HUES48 (cell line): ENCODE data around the gene RNF220.

ENCODE experiments used
- H3K27ac ChIP-seq: one replicate; pipeline ENCODE4 v1.7.0; 2013; ENCODE audit warnings: low read depth, low read length, inconsistent platforms
- H3K27me3 ChIP-seq: 2 replicates; pipeline ENCODE4 v1.6.1; 2013; ENCODE audit warnings: mild to moderate bottlenecking, low read length; ENCODE audit not compliant: control insufficient read depth, insufficient read depth
- H3K36me3 ChIP-seq: 2 replicates; pipeline ENCODE4 v1.6.1; 2013; ENCODE audit warnings: low read length; ENCODE audit not compliant: control insufficient read depth, insufficient read depth
- H3K4me1 ChIP-seq: 2 replicates; pipeline ENCODE4 v1.6.1; 2013; ENCODE audit warnings: mild to moderate bottlenecking, low read length; ENCODE audit not compliant: control insufficient read depth, insufficient read depth
- H3K4me3 ChIP-seq: 2 replicates; pipeline ENCODE4 v1.5.1; 2013; ENCODE audit warnings: mild to moderate bottlenecking, low read depth, low read length
- H3K9ac ChIP-seq: 2 replicates; pipeline ENCODE4 v1.6.1; 2013; ENCODE audit warnings: mild to moderate bottlenecking, low read depth, low read length, moderate library complexity
- H3K9me3 ChIP-seq: 2 replicates; pipeline ENCODE4 v1.6.1; 2013; ENCODE audit warnings: low read length; ENCODE audit not compliant: control insufficient read depth, insufficient read depth

The RNF220 gene

DNA sequence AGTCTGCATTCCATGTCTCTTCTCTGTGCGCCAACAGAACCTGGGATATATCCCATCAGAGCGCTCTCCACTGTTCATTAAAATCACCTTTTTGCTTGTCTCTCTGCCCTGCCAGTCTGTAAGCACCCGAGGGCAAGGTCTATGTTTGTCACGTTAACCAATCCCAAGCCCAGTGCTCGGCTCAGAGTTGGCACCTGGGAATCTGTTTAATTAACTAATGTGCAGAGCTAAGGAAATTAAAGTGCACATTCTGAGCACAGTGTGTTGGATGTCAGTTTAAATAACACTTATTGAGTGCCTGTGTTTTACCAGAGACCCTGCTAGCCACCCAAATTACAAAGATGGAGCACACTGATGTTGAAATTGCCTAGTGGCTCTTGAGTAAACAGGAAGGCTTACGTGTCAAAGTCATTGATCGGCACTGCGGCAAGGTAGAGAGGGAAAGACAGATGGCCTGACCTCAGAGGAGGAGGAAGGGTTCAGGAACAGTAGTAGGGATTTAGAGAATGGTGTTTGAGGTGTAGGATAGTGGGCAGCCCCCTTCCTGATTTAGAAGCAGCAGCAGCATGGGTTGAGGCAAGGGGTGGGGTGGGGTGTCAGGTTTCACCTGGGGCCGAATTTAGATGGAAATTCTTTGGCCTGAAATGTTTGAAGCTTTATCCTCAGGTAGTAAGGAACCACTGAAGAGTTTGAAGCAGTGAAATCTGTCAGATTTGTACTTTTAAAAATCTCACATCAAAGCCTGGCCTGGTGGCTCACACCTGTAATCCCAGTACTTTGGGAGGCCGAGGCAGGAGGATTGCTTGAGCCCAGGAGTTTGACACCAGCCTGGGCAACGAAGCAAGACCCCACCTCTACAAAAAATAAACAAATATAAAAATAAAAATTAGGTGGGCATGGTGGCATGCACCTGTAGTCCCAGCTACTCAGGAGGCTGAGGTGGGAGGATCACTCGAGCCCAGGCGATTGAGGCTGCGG lies 277.1 kb downstream of the RNF220 start:
- Histone ChIP-seq H3K9ac (no peak overlapping the region), H3K27ac (no peak overlapping the region), H3K4me3 (no peak overlapping the region), H3K9me3 (no peaks in the 10 kb centered on the region), H3K27me3 (no peaks in the 10 kb centered on the region), H3K4me1 (peaks cover 9% of the 10 kb centered on the region), H3K36me3 (no peaks in the 10 kb centered on the region)

DNA sequence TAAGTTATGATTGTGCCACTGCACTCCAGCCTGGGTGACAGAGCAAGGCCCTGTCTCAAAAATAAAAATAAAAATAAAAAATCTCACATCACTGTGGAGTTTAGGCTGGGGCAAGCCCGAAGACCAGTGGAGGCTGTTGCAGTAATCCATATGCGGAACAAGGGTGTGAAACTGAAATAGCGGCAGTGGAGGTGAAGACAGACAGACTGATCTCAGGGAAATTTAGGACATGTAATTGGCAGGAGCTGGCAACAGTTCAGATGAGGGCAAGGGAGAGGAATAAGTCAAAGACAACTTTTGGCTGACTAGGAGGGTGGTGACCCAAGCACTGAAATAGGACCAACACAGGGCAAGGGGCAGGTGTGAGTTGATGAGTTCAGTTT lies 277.8 kb downstream of the RNF220 start:
- Histone ChIP-seq H3K4me1 (peaks cover 9% of the 10 kb centered on the region), H3K9me3 (no peaks in the 10 kb centered on the region), H3K27ac (no peak overlapping the region), H3K4me3 (no peak overlapping the region), H3K9ac (no peak overlapping the region), H3K36me3 (no peaks in the 10 kb centered on the region), H3K27me3 (no peaks in the 10 kb centered on the region)

DNA sequence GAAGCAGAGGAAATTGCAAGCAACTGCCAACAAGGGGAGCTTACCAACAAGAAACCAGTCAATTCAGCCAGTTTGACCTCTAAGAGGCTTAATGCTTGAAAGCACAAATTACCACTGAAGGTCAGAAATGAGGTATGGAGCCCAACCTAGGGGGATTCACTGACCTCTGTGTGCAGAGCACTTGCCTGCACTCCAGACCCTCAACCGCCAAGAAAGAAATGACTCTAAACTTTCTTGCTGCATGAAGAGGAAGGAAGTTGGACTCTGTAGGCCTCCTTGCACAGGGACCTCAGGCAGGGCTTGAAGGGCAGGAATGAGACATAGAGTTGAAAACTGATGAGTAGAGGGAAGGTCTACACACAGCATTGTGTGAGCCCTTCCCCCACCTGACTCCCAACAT lies 279.5 kb downstream of the RNF220 start:
- Histone ChIP-seq H3K27me3 (no peaks in the 10 kb centered on the region), H3K4me1 (peaks cover 19% of the 10 kb centered on the region), H3K36me3 (no peaks in the 10 kb centered on the region), H3K4me3 (no peak overlapping the region), H3K9ac (no peak overlapping the region), H3K27ac (no peak overlapping the region), H3K9me3 (no peaks in the 10 kb centered on the region)

DNA sequence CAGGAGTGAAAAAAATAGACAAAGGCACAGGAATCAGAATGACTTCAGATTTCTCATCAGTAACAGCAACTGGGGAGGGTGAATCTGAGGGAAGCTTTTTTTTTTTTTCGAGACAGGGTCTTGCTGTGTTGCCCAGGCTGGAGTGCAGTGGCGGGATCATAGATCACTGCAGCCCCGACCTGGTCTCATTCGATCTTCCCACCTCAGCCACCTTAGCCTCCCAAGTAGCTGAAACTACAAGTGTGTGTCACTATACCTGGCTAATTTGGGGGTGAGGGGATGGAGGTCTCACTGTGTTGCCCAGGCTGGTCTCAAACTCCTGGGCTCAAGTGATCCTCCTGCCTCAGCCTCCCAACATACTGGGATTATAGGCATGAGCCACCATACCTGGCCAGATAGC lies 280.2 kb downstream of the RNF220 start:
- Histone ChIP-seq H3K9me3 (no peaks in the 10 kb centered on the region), H3K27me3 (no peaks in the 10 kb centered on the region), H3K9ac (no peak overlapping the region), H3K4me3 (no peak overlapping the region), H3K27ac (no peak overlapping the region), H3K36me3 (no peaks in the 10 kb centered on the region), H3K4me1 (peaks cover 20% of the 10 kb centered on the region)

DNA sequence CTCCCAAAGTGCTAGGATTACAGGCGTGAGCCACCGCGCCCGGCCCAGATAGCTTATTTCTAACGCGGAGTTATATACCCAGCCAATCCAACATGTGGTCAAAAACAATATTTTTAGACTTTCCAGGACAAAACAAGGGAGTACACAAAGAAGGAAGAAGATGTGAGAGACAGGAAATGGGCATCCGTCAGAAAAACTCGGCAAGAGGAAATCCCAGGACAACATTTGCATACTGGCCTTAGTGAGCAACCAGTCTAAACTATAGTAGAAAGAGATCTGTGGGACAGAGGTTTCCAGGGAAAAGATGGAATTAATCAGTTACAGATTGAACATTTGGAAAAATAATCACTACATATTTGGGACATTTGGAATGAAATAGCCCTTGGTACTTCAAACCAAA lies 280.8 kb downstream of the RNF220 start:
- Histone ChIP-seq H3K36me3 (no peaks in the 10 kb centered on the region), H3K27ac (no peak overlapping the region), H3K27me3 (no peaks in the 10 kb centered on the region), H3K4me1 (peaks cover 20% of the 10 kb centered on the region), H3K4me3 (no peak overlapping the region), H3K9ac (no peak overlapping the region), H3K9me3 (no peaks in the 10 kb centered on the region)

DNA sequence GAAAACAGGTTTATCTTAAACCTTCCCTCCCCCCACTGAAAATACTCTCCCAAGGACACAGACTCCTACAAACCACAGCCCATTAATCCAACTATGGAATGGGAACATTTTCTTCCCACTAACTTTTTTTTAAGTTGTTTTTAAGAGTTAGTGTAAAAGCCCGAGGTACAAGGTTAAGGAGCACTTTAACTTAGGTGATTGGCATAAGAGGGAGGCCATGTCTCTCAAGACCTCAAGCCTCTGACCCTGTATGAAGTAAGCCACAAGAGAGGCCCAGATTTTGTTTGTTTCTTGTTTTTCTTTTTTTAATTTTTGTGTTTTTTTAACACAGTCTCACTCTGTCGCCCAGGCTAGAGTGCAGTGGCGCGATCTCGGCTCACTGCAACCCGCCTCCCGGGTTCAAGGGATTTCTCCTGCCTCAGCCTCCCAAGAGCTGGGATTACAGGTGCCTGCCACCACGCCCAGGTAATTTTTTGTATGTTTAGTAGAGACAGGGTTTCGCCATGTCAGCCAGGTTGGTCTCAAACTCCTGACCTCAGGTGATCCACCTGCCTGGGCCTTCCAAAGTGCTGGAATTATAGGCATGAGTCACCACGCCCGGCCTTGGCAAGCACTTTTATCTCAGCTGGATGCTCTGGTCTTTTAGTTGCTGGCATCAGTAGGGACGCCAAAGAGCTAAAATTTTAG lies 283.8 kb downstream of the RNF220 start:
- H3K4me3 ChIP-seq: no peak overlapping the region
- H3K9me3 ChIP-seq: no peaks in the 10 kb centered on the region
- H3K27me3 ChIP-seq: no peaks in the 10 kb centered on the region
- no peaks in the 10 kb centered on the region for H3K36me3 ChIP-seq
- H3K4me1 ChIP-seq: peaks cover 11% of the 10 kb centered on the region; the same call in 1 of the 2 replicates
- H3K27ac ChIP-seq: no peak overlapping the region
- H3K9ac ChIP-seq: no peak overlapping the region

DNA sequence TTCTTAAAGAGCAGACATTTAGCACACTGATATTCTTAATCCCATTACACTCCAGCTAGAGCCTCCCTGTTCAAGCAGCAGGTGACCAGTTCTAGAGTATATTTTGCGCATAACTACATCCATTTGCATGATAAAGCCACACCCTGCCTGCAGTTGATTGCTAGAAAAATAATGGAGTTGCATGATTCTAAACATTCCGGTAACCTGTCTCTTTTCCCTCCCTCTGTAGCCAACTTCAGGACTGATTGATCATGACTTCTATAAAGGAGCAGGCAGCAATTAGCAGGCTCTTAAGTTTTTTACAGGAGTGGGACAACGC lies 284.4 kb downstream of the RNF220 start:
- Histone ChIP-seq H3K36me3 (no peaks in the 10 kb centered on the region), H3K9ac (no peak overlapping the region), H3K27me3 (no peaks in the 10 kb centered on the region), H3K4me3 (no peak overlapping the region), H3K4me1 (peaks cover 11% of the 10 kb centered on the region; the same call in 1 of the 2 replicates), H3K9me3 (no peaks in the 10 kb centered on the region), H3K27ac (no peak overlapping the region)

- H3K9me3 ChIP-seq: no peaks in the 10 kb centered on the region
- H3K27ac ChIP-seq: no peak overlapping the region
- no peak overlapping the region for H3K9ac ChIP-seq
- no peak overlapping the region for H3K4me3 ChIP-seq
- H3K4me1 ChIP-seq: peaks cover 11% of the 10 kb centered on the region; the same call in 1 of the 2 replicates
- H3K27me3 ChIP-seq: no peaks in the 10 kb centered on the region
- H3K36me3 ChIP-seq: no peaks in the 10 kb centered on the region
Observed at GRCh38 chr1:44693159-44693558, 288.1 kb downstream of the RNF220 start.

DNA sequence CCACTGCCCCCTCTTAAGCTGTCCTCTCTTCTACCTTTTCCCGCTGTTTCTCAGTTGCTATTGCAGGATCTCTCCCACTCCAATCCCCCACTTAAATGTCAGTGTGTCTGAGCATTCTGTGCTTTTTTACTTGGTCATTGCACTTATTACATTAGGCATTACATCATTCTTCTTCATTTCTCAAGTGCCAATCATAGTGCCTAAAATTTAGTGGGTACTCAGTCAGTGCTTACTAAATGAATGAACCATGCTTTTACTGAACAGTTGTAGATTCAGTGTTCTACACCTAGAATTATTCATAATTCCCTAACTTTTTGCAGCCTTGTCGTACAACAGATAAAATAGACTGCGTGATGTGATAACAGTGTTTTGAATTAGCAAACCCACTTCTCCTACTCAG lies 288.8 kb downstream of the RNF220 start:
- Histone ChIP-seq H3K36me3 (no peaks in the 10 kb centered on the region), H3K9me3 (no peaks in the 10 kb centered on the region), H3K9ac (no peak overlapping the region), H3K4me3 (no peak overlapping the region), H3K27me3 (no peaks in the 10 kb centered on the region), H3K4me1 (peaks cover 5% of the 10 kb centered on the region; the same call in 1 of the 2 replicates), H3K27ac (no peak overlapping the region)

GRCh38 chr1:44694863-44695478 lies 289.9 kb downstream of the RNF220 start:
- H3K4me3 ChIP-seq: no peak overlapping the region

DNA sequence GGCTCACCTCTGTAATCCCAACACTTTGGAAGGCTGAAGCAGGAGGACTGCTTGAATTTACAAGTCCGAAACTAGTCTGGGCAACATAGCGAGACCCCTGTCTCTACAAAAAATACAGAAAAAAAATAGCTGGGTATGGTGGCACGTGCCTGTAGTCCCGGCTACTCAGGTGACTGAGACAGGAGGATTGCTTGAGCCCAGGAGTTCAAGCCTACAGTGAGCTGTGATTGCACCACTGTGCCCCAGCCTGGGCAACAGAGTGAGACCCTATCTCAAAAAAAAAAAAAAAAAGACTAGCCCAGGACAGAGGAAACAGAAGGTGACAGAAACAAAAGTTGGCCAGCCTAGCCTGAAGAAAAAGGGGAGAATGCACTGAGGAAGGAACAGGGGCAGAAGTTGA lies 290.6 kb downstream of the RNF220 start:
- Histone ChIP-seq H3K9ac (no peak overlapping the region), H3K36me3 (no peaks in the 10 kb centered on the region), H3K4me1 (no peaks in the 10 kb centered on the region), H3K27ac (no peak overlapping the region), H3K4me3 (no peak overlapping the region), H3K9me3 (no peaks in the 10 kb centered on the region), H3K27me3 (no peaks in the 10 kb centered on the region)

More at GRCh38 chr1:44694863-44695478, 289.9 kb downstream of the RNF220 start:
- Histone ChIP-seq H3K9me3 (no peaks in the 10 kb centered on the region), H3K36me3 (no peaks in the 10 kb centered on the region), H3K27ac (no peak overlapping the region), H3K9ac (no peak overlapping the region), H3K27me3 (no peaks in the 10 kb centered on the region), H3K4me1 (no peaks in the 10 kb centered on the region)
